ENCODE measurements around the gene MYO5C.
A peak's percentile ranks its signal among the peaks of the same experiment; 100 is the strongest.

MYO5C gene

DNA sequence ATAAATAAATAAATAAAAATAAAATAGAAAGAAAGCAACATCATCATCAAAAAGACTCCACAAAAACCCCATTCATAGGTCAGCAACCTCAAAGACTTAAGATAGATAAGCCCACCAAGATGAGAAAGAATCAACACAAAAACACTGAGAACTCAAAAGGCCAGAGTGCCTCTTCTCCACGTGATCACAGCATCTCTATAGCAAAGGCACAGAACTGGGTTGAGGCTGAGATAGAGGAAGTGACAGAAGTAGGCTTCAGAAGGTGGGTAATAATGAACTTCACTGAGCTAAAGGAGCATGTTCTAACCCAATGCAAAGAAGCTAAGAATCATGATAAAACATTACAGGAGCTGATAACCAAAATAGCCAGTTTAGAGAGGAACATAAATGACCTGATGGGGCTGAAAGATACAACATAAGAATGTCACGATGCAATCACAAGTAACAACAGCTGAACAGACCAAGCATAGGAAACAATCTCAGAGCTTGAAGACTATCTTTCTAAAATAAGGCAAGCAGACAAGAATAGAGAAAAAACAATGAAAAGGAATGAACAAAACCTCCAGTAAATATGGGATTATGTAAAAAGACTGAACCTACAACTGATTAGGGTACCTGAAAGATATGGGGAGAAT, 130.9 kb downstream of the MYO5C start:
- no peak for DNase-seq

GRCh38 chr15:52163321-52164190, 132.0 kb downstream of the MYO5C start:
- DNase-seq = peak; percentile 30

DNA sequence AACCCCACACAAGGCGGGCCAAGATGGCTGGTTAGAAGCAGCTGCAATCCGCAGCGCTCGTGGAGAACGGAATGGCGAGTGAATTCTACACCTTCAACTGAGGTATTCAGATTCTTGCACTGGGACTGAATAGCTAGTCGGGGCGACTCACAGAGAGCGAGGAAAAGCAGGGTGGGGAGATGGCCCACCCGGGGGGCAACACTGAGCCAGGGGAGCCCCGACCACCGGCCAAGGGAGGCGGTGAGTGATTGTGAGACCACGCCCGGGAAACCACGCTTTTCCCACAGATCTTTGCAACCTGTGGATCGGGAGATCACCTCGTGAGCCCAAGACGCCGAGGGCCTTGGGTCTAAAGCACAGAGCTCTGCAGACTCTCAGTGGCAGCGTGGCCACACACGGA, 132.7 kb downstream of the MYO5C start:
- no peak for DNase-seq

GRCh38 chr15:52162260-52162659, 133.3 kb downstream of the MYO5C start:
- DNase-seq = no peak

- no peak for DNase-seq
Observed at GRCh38 chr15:52161406-52161966, 134.1 kb downstream of the MYO5C start.

GRCh38 chr15:52159645-52160044, 136.0 kb downstream of the MYO5C start:
- no peak for DNase-seq

- DNase-seq = no peak
Observed at GRCh38 chr15:52158084-52158765, 137.4 kb downstream of the MYO5C start.

DNA sequence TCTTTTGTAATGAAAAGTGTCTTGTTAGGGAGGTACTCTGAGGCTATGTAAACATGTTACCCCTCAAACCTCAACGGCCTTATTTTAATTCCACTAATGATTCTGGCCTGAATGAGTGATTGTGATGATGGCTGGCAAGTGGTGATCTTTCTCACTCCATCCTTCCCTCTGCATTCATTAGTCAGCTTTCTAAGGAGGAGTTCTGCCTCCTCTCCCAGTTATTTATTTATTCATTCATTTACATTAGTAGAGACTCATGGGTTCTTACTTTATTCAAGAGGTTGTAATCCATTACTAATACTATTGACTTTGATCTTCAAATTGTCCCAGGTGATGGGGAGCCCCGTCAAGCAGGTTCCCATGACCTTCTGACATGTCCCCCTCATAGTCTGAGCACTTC, 139.7 kb downstream of the MYO5C start:
- DNase-seq = no peak

DNA sequence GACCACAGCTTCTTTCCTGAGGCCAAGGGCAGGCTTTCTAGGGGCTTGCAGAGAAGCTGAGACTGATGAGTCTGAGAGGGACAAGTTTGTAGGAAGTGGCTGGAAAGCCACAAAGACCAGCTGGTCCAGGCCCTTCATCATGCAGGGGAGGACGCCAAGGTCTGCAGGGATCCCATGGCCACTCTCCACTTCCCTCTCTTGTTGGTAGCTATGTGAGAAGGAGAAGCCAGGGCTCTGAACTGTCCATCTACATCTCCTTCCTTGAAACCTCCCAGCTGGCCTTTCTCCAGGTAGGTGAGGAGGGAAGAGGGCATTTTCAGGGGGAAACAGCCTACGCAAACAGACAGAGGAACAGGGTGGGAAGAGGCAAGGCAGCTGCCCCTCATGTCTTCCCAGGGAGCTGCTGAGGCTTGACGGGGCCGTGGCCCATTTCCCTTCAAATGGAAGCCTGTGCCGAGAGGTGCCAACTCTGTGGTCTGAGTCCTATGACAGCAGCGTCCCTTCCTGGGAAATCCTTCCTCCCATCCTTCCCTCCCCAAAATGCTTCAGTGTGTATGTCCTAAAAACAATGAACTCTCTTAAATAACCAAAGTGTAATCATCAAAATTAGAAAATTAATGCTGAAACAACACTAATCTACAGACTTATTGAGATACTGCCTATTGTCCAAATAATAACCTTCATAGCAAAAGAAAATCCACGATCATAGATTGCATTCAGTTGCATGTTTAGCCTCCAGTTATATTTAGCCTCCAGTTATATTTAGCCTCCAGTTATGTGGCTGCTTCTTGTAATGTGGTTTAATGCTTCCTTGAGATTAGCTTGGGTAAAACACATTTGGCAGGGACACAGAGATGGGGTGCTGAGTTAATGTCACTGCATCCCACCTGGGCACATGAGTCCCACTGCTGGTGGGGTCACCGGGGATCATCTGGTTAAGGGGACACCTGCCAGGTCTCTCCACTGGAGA, 140.4 kb downstream of the MYO5C start:
- no peak for DNase-seq

- no peak for DNase-seq
Observed at GRCh38 chr15:52153900-52154895, 141.4 kb downstream of the MYO5C start.

DNA sequence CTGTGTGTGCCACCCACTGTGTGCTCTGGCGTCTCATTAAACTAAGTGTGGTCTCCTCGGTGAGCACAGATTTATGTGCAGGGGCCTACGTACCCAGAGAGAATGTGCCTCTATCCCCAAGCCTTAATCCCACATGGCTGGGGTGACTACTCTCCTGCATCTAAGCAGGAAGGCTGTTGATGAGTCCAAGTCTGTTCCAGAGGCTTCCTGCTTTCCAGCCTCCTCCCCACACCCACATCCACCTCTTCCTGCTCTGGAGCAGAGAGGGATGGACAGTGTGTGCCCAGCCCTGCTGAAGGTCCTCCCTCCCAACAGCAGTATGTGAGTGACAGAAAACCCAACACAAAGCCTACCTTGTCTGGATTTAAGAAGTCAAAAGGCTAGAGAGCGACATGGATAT, 144.3 kb downstream of the MYO5C start:
- DNase-seq = no peak

- DNase-seq = no peak
Observed at GRCh38 chr15:52150871-52151270, 144.7 kb downstream of the MYO5C start.

GRCh38 chr15:52150043-52150825, 145.4 kb downstream of the MYO5C start:
- no peak for DNase-seq

GRCh38 chr15:52148403-52148802, 147.2 kb downstream of the MYO5C start:
- no peak for DNase-seq

DNA sequence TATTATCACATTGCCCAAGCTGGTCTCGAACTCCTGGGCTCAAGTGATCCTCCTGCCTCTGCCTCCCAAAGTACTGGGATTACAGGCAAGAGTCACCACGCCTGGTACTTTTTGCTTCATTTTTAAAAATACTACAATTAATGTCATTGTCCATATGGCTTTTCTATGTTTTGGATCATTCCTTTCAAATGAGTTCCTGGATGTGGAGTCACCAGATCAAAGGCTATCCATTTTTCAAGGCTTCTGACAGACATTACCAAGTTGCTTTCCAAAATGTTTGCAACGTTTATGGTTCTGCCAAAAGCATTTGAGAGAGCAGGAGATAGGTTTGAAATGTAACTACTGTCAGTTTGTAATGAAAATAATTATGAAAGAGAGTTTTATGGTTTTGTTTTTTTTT, 148.8 kb downstream of the MYO5C start:
- no peak for DNase-seq

DNA sequence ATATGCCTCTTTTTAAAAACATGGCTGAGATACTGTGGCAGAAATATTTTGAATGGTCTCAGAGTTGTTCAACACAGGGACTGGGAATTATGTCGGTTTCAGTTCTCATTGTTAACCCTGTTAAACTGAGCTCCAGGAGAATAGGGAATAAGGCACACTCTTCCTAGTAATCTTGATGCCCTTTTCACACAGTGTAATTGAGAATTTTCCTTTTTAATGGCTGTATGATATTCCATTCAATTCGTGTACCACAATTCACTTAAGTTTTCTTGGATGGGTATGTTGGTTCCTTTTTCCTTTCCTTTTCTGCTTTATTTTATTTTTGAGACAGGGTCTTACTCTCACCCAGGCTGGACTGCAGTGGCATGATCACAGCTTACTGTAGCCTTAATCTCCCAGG, 149.3 kb downstream of the MYO5C start:
- DNase-seq = no peak

- DNase-seq = no peak
Observed at GRCh38 chr15:52144656-52145178, 150.9 kb downstream of the MYO5C start.

GRCh38 chr15:52143873-52144272, 151.7 kb downstream of the MYO5C start:
- DNase-seq = no peak

Data from activated T-cell treated with anti-CD3 and anti-CD28 coated beads, Interleukin-2, amount 50 U/mL, for 1 hour (primary cell).